SW480 (cell line): Measurements from ENCODE around the gene SPATS1.
"Not testable (repeated sequence)": the region's sequence is repeated elsewhere in the genome, so short reads cannot be mapped to it uniquely, and the experiment has no call there.

Experiments used
- DNase-seq: peaks from one replicate; pipeline ENCODE4 v3.0.0-alpha.2; 2016; ENCODE audit warnings: low spot score

SPATS1 gene

DNA sequence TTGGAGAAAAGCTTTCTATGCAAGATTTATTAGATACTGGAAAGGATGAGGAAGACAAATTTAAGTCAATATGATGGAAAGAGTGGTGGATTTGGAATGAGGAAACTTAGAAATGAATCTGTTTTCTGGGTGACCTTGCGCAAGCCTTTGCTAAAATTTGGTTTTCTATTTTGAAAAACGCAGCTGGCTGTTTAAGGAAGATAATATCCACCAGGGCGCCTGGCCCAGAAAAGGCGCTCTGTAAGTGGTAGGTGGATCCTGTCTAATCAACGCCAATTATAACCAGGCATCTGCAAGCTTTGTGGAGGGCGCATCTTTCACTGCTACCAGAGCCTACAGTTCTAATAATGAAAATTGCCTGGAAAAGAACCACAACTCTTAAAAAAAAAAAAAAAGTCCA lies 398 bp upstream of the SPATS1 start:
- DNase-seq: no peak

GRCh38 chr6:44346818-44347217 lies 4.4 kb downstream of the SPATS1 start:
- not testable (repeated sequence) for DNase-seq

- DNase-seq: no peak
Observed at GRCh38 chr6:44349904-44350649, 7.6 kb downstream of the SPATS1 start.

GRCh38 chr6:44350650-44350994 lies 8.2 kb downstream of the SPATS1 start:
- not testable (repeated sequence) for DNase-seq

GRCh38 chr6:44352259-44352658 lies 9.8 kb downstream of the SPATS1 start:
- no peak for DNase-seq

DNA sequence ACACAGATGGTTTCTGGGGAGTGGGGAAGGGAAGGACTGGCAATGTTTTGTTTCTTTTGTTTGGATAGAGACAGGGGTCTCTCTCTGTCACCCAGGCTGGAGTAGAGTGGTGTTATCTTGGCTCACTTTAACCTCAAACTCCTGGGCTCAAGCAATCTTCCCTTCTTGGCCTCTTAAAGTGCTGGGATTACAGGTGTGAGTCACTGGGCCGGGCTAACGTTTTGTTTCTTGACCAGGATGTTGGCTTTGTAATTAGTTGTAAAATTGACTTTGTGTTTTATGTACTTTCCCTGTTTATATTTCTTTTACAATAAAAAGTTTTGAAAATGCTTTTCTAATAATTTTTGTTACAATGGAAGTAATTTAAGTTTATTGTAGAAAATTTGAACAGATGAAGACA lies 10.9 kb downstream of the SPATS1 start:
- DNase-seq: no peak

DNA sequence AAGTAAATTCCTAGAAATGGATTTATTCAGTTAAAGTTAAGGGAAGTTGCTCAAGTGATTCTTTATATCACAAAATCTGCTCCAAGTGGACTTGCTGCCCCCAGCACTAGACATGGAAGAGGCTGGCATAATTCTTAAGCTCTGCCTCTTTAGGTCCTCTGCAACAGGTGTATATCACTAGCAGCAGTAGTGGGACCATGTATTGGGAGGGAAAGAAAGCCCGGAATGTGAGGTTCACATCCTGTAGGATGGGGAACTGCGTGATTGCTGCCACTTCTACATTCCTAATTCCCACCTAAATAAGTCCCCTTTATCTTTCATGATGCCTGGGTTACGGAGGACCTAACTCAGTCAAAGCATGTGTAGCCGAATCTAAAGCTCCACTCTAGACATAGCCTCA lies 13.2 kb downstream of the SPATS1 start:
- no peak for DNase-seq

GRCh38 chr6:44356487-44356886 lies 14.0 kb downstream of the SPATS1 start:
- DNase-seq: no peak

DNA sequence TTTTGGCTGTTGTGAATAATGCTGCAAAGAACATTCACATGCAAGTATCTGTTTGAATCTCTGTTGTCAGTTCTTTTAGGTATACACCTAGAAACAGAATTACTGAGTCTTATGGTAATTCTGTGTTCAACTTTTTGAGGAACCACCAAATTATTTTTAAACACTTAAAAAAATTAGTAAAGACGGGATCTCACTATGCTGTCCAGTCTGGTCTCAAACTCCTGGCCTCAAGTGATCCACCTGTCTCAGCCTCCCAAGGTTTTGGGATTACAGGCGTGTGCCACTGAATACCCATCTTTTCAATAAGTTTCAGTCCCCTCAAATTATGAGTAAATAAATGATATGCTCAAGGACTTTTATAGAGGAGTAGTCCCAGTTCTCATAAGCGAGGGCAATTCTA lies 17.5 kb downstream of the SPATS1 start:
- no peak for DNase-seq

DNA sequence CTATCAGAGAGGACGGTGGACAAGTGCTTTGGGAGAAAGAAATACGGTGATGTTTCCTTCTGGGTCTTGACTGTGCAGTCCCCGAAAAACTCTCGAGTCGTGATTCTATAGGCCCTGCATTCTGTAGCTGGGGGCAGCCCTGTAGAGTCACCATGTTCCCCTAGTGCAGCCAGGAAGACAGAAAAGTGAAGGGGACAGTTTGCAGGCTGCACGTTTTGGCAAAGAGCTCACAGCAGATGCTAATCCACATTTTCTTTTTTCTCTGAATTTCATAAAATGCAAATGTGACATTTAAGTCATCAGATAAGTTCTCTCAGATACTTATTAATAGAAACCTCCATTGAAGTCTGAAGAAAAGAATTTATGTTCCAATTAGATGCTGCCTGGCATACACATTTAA lies 19.5 kb downstream of the SPATS1 start:
- no peak for DNase-seq

DNA sequence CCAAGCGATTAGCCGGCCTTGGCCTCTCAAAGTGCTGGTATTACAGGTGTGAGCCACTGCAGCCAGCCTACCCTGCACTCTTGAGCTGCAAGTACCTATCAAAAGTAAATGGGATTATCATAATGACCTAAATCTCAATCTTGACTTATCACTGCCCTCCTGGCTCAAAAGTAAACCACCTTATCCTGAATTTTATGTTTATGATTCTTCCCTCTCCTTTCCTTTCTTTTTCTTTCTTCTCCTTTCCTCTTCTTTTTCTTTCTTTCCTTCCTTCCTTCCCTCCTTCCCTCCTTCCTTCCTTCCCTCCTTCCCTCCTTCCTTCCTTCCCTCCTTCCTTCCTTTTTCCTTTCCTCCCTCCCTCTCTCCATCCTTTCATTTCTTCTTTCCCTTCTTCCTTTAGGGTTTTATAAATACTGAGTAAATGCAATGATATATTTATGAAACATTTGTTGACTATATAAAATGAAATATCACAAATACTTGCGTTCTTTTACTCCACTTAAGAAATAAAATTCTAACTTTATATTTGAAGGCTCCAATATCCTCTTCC lies 21.0 kb downstream of the SPATS1 start:
- DNase-seq: no peak

GRCh38 chr6:44366781-44367180 lies 24.3 kb downstream of the SPATS1 start:
- DNase-seq: no peak

DNA sequence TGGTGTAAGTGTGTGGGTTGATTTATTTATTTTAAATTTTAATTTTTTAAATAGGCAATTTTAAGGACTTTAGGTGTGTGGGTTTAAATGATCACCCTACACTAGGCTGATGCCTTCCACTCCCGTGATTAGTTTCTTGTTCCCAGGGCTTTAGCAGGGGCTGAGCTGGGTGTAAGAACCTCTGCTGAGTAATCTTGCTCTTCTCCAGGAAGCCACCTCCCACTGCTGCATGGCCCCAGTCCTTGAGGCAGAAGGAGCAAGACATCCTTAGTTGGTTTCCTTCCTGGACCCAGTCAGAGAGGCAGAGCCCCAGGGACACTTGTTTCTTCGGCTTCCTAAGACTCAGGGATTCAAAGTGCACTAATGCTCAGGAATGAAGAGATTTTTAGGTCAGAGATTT lies 25.2 kb downstream of the SPATS1 start:
- no peak for DNase-seq

- DNase-seq: no peak
Observed at GRCh38 chr6:44373051-44373450, 30.6 kb downstream of the SPATS1 start.

GRCh38 chr6:44373787-44374186 lies 31.3 kb downstream of the SPATS1 start:
- DNase-seq: no peak

GRCh38 chr6:44375071-44375470 lies 32.6 kb downstream of the SPATS1 start:
- DNase-seq: no peak

GRCh38 chr6:44377484-44377883 lies 35.0 kb downstream of the SPATS1 start:
- no peak for DNase-seq

GRCh38 chr6:44377971-44378370 lies 35.5 kb downstream of the SPATS1 start:
- DNase-seq: no peak

DNA sequence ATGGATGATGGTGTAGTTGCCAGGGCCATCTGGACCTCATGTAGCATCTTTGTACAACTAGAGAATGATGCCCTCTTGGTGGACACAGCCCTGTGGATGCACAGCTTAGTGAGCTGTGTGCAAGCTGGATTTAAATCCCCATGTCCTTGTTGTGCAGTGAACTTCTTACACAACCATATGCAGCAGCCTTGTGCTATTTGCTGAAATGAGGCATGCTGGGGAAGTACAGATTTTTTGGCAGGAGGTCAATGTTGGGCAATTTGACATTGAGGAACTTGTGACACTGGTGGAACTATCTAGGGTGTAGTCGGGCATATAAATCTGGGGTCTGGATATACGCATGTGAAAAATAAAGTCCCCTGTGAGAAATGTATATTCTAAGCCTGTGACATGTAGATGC lies 39.3 kb downstream of the SPATS1 start:
- DNase-seq: no peak

- DNase-seq: no peak
Observed at GRCh38 chr6:44386364-44386928, 44.0 kb downstream of the SPATS1 start.

- no peak for DNase-seq
Observed at GRCh38 chr6:44386929-44387345, 44.5 kb downstream of the SPATS1 start.

- DNase-seq: peak; percentile 98
Observed at GRCh38 chr6:44387346-44388134, 45.1 kb downstream of the SPATS1 start, which contains the start of gene CDC5L. TSS of gene CDC5L (plus strand) at chr6:44387706. CDS start at chr6:44387824, 118 bp downstream.

DNA sequence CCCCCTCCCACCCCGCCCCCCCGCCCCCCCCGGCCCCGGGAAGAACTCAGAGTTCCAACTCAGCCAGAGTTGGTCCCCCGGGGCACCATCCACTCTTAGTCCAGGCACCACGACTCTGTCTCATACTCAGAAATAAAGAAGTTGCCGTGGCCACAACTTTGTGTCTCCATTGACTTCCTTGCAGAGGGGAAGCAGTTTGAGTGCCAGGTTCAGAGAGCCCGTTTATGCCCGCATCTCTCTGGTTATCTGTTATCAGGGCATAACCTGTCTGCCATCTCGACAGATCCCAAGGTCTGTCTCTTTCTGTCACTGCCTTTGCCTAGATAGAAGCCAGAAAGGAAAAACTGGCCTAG lies 45.7 kb downstream of the SPATS1 start:
- DNase-seq: peak; percentile 11
